ENCODE data around the gene IQGAP3. TPM values are rescaled to one million over a fixed set of nuclear protein-coding genes. Genes with fewer than 3 reads are reported as not detected.

IQGAP3 gene
- total RNA-seq, 4 donors from 2014 or later, result 0.21 to 2.4 (median 0.97) TPM

GRCh38 chr1:156546267-156546666 lies 26.1 kb downstream of the IQGAP3 start:
- no peaks in the 10 kb centered on the region for H3K4me1 ChIP-seq
- no peak overlapping the region for H3K27ac ChIP-seq
- TF ChIP-seq POLR2A (IDR thresholded peaks at IDR 0.05) (no peak), EP300 (IDR thresholded peaks at IDR 0.05) (no peak), CTCF (IDR thresholded peaks at IDR 0.05) (no peak)
- H3K9me3 ChIP-seq, result no peaks in the 10 kb centered on the region
- no peaks in the 10 kb centered on the region for H3K36me3 ChIP-seq
- H3K27me3 ChIP-seq, result no peaks in the 10 kb centered on the region
- 98 to 100% methylated on average over 3 of the region's 3 CpGs for WGBS, 2 donors
- no peak for DNase-seq (ENCODE audit: low spot score in 2 of 2)
- no peak overlapping the region for H3K4me3 ChIP-seq

- H3K27ac ChIP-seq, result no peak overlapping the region
- H3K9me3 ChIP-seq, result no peaks in the 10 kb centered on the region
- H3K4me1 ChIP-seq, result no peaks in the 10 kb centered on the region
- WGBS, 2 donors, result 93 to 94% methylated on average over 3 of the region's 3 CpGs
- DNase-seq (ENCODE audit: low spot score in 2 of 2), result no peak
- TF ChIP-seq POLR2A (IDR thresholded peaks at IDR 0.05), result no peak
- no peak for TF ChIP-seq EP300 (IDR thresholded peaks at IDR 0.05)
- TF ChIP-seq CTCF (IDR thresholded peaks at IDR 0.05), result no peak
- no peaks in the 10 kb centered on the region for H3K36me3 ChIP-seq
- H3K27me3 ChIP-seq, result no peaks in the 10 kb centered on the region
- H3K4me3 ChIP-seq, result no peak overlapping the region
These were observed 27.7 kb downstream of the IQGAP3 start for GRCh38 chr1:156544592-156545102.

GRCh38 chr1:156543066-156543465 lies 29.3 kb downstream of the IQGAP3 start:
- Histone ChIP-seq H3K36me3 (no peaks in the 10 kb centered on the region), H3K27me3 (no peaks in the 10 kb centered on the region), H3K4me3 (no peak overlapping the region), H3K9me3 (no peaks in the 10 kb centered on the region), H3K4me1 (no peaks in the 10 kb centered on the region), H3K27ac (no peak overlapping the region)
- DNase-seq (ENCODE audit: low spot score in 2 of 2), result no peak
- WGBS, 2 donors, result 85 to 89% methylated on average over 1 of the region's 1 CpG
- TF ChIP-seq POLR2A (IDR thresholded peaks at IDR 0.05), result no peak
- TF ChIP-seq CTCF (IDR thresholded peaks at IDR 0.05), result no peak
- TF ChIP-seq EP300 (IDR thresholded peaks at IDR 0.05), result no peak

- TF ChIP-seq CTCF (IDR thresholded peaks at IDR 0.05), result no peak
- no peak for TF ChIP-seq EP300 (IDR thresholded peaks at IDR 0.05)
- TF ChIP-seq POLR2A (IDR thresholded peaks at IDR 0.05), result no peak
- Histone ChIP-seq H3K4me1 (no peaks in the 10 kb centered on the region), H3K4me3 (no peak overlapping the region), H3K9me3 (no peaks in the 10 kb centered on the region), H3K27me3 (no peaks in the 10 kb centered on the region), H3K36me3 (no peaks in the 10 kb centered on the region), H3K27ac (no peak overlapping the region)
- 76 to 100% methylated on average over 2 of the region's 2 CpGs for WGBS, 2 donors
- DNase-seq (ENCODE audit: low spot score in 2 of 2), result no peak
These were observed 31.4 kb downstream of the IQGAP3 start for GRCh38 chr1:156540955-156541354.

GRCh38 chr1:156539818-156540355 lies 32.5 kb downstream of the IQGAP3 start:
- Histone ChIP-seq H3K27ac (no peak overlapping the region), H3K27me3 (no peaks in the 10 kb centered on the region), H3K9me3 (no peaks in the 10 kb centered on the region), H3K4me1 (no peaks in the 10 kb centered on the region), H3K36me3 (no peaks in the 10 kb centered on the region), H3K4me3 (no peak overlapping the region)
- no peak for DNase-seq (ENCODE audit: low spot score in 2 of 2)
- 79 to 83% methylated on average over 4 of the region's 4 CpGs for WGBS, 2 donors
- TF ChIP-seq EP300 (IDR thresholded peaks at IDR 0.05), result no peak
- no peak for TF ChIP-seq POLR2A (IDR thresholded peaks at IDR 0.05)
- TF ChIP-seq CTCF (IDR thresholded peaks at IDR 0.05), result no peak
